ENCODE results near the gene P2RX3. TPM values are rescaled to one million over a fixed set of nuclear protein-coding genes. Genes with fewer than 3 reads are reported as not detected.

Gene P2RX3
- total RNA-seq, 2 experiments from 2014 or later = not detected

GRCh38 chr11:57403802-57404147 is 65.6 kb downstream of the P2RX3 start:
- no peak overlapping the region for H2AFZ ChIP-seq (ENCODE audit: low read length)
- no peaks in the 10 kb centered on the region for H3K4me1 ChIP-seq (ENCODE audit: insufficient read depth, low read length, poor library complexity, severe bottlenecking)
- DNase-seq (ENCODE audit: low spot score) = no peak
- H3K9me2 ChIP-seq (ENCODE audit: insufficient read depth, low read length) = no peaks in the 10 kb centered on the region
- H4K20me1 ChIP-seq (ENCODE audit: insufficient read depth, low read length) = no peaks in the 10 kb centered on the region
- H3K27ac ChIP-seq (ENCODE audit: low read depth, low read length, poor library complexity, severe bottlenecking) = no peak overlapping the region
- no peaks in the 10 kb centered on the region for H3K79me2 ChIP-seq (ENCODE audit: insufficient read depth, low read depth, low read length)
- no peak overlapping the region for H3K4me2 ChIP-seq (ENCODE audit: low read length)
- TF ChIP-seq EZH2phosphoT487 (IDR thresholded peaks at IDR 0.05; ENCODE audit: borderline replicate concordance, low read depth, low read length) = no peak
- no TSS peak for BruUV-seq (replicated peaks)
- H3K4me3 ChIP-seq (ENCODE audit: low read depth, low read length, poor library complexity, severe bottlenecking) = no peak overlapping the region
- no peaks in the 10 kb centered on the region for H3K9me3 ChIP-seq (ENCODE audit: low read length)
- CTCF ChIA-PET (ENCODE audit: unreplicated experiment) = no interaction called here
- POLR2A ChIA-PET = no interaction called here
- intact Hi-C loops (cut with micrococcal nuclease; ENCODE audit: unreplicated experiment) = no loop called here
- peaks cover 32% of the 10 kb centered on the region for H3K36me3 ChIP-seq (ENCODE audit: insufficient read depth, low read length)

DNA sequence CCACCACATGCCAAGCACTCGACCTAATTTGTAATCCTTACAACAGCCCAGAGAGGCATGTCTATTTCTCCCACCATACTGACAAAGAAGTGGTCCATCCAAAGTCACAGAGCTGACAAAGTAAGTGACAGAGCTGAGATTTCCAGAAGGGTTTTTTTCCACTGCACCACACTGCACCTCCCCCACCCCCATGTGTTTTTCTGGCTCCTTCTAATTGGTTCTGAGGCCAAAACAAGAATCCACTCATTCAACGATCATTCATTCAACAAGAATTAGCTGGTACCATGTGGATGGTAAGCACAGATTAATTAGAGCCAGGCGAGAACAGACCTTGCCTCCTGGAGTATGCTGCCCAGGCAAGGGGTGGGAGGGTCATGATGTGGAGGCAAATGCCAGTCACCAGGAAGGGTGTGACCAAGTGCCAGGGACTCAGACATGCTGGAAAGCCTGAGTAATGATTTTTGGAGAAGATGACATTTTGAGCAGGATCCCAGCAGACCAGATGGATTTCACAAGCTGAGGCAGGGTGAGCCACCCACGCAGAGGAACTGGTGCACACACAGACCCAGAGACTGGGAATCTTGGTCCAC is 67.2 kb downstream of the P2RX3 start:
- ChIA-PET CTCF (ENCODE audit: unreplicated experiment) (no interaction called here), POLR2A (no interaction called here)
- H4K20me1 ChIP-seq (ENCODE audit: insufficient read depth, low read length) = no peaks in the 10 kb centered on the region
- no peaks in the 10 kb centered on the region for H3K79me2 ChIP-seq (ENCODE audit: insufficient read depth, low read depth, low read length)
- H3K27ac ChIP-seq (ENCODE audit: low read depth, low read length, poor library complexity, severe bottlenecking) = no peak overlapping the region
- H3K4me1 ChIP-seq (ENCODE audit: insufficient read depth, low read length, poor library complexity, severe bottlenecking) = no peaks in the 10 kb centered on the region
- no peak overlapping the region for H3K4me3 ChIP-seq (ENCODE audit: low read depth, low read length, poor library complexity, severe bottlenecking)
- H3K9me3 ChIP-seq (ENCODE audit: low read length) = no peaks in the 10 kb centered on the region
- H3K36me3 ChIP-seq (ENCODE audit: insufficient read depth, low read length) = peaks cover 47% of the 10 kb centered on the region
- no peak for DNase-seq (ENCODE audit: low spot score)
- TF ChIP-seq EZH2phosphoT487 (IDR thresholded peaks at IDR 0.05; ENCODE audit: borderline replicate concordance, low read depth, low read length) = no peak
- TF ChIP-seq CTCF (conservative IDR thresholded peaks at IDR 0.05; ENCODE audit: low read length) = no peak
- intact Hi-C loops (cut with micrococcal nuclease; ENCODE audit: unreplicated experiment) = no loop called here
- no peak overlapping the region for H3K4me2 ChIP-seq (ENCODE audit: low read length)
- no TSS peak for BruUV-seq (replicated peaks)
- H3K9me2 ChIP-seq (ENCODE audit: insufficient read depth, low read length) = no peaks in the 10 kb centered on the region
- H2AFZ ChIP-seq (ENCODE audit: low read length) = no peak overlapping the region

DNA sequence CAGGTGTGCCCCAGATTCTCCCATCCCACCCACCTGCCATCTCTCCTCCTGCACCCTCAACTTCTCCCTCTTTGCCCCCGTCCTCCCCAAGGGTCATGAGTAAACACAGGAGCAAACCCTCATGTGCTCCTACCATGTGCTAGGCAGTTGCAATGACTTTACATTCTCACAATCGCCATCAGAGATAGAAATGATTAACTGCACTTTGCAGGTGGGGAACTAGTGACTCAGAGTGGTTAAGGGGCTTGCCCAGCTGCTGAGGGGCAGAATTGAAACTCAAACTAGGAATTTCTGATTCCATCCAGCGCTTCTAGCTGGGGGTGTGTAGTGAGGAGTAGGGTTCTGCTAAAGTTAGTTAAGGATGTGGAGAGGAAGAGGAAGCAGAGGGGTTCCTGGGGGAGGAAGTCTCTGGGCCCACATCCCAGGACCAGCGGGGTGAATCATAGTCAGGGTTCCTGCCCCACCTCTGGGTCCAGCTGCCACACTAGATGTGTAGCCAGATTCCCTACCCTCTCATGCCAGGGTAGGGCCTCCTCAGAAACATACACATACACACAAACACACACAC is 68.3 kb downstream of the P2RX3 start:
- H3K27ac ChIP-seq (ENCODE audit: low read depth, low read length, poor library complexity, severe bottlenecking) = no peak overlapping the region
- no peak for DNase-seq (ENCODE audit: low spot score)
- no peaks in the 10 kb centered on the region for H3K9me3 ChIP-seq (ENCODE audit: low read length)
- intact Hi-C loops (cut with micrococcal nuclease; ENCODE audit: unreplicated experiment) = no loop called here
- POLR2A ChIA-PET = no interaction called here
- TF ChIP-seq CTCF (conservative IDR thresholded peaks at IDR 0.05; ENCODE audit: low read length) (no peak), EZH2phosphoT487 (IDR thresholded peaks at IDR 0.05; ENCODE audit: borderline replicate concordance, low read depth, low read length) (no peak)
- H3K4me1 ChIP-seq (ENCODE audit: insufficient read depth, low read length, poor library complexity, severe bottlenecking) = no peaks in the 10 kb centered on the region
- no peaks in the 10 kb centered on the region for H3K79me2 ChIP-seq (ENCODE audit: insufficient read depth, low read depth, low read length)
- no peaks in the 10 kb centered on the region for H4K20me1 ChIP-seq (ENCODE audit: insufficient read depth, low read length)
- H3K4me3 ChIP-seq (ENCODE audit: low read depth, low read length, poor library complexity, severe bottlenecking) = no peak overlapping the region
- no peak overlapping the region for H2AFZ ChIP-seq (ENCODE audit: low read length)
- no peak overlapping the region for H3K4me2 ChIP-seq (ENCODE audit: low read length)
- peaks cover 56% of the 10 kb centered on the region for H3K36me3 ChIP-seq (ENCODE audit: insufficient read depth, low read length)
- H3K9me2 ChIP-seq (ENCODE audit: insufficient read depth, low read length) = no peaks in the 10 kb centered on the region
- CTCF ChIA-PET (ENCODE audit: unreplicated experiment) = interaction anchor here (0.6 kb wide), 1 partner anchor 1073 kb away, joined by 3 read pairs; no protein-coding TSS in a partner anchor
- no TSS peak for BruUV-seq (replicated peaks)
